AG08396 (cell line): ENCODE results near the gene HEXD.
"Not testable (repeated sequence)": the region's sequence is repeated elsewhere in the genome, so short reads cannot be mapped to it uniquely, and the experiment has no call there.

Experiments used
- DNase-seq: peaks from one replicate; pipeline ENCODE4 v3.0.0; 2012; ENCODE audit warnings: low spot score, mixed read lengths

HEXD gene

GRCh38 chr17:82418001-82418986 is at the start of gene HEXD, which contains the start of gene OGFOD3:
Gene HEXD (plus strand): TSS chr17:82418347. CDS start chr17:82419800, 1,453 bp downstream.
Gene OGFOD3 (minus strand): TSS chr17:82418586. CDS start chr17:82418485, 101 bp downstream.
- DNase-seq, result peak; percentile 100

- no peak for DNase-seq
Observed at GRCh38 chr17:82369211-82369610, 48.9 kb upstream of the HEXD start.

- no peak for DNase-seq
Observed at GRCh38 chr17:82370471-82371332, 47.4 kb upstream of the HEXD start.

- DNase-seq, result no peak
Observed at GRCh38 chr17:82371333-82372248, 46.6 kb upstream of the HEXD start, which contains the start of gene UTS2R. Gene UTS2R (plus strand): TSS chr17:82371765. CDS start chr17:82374325, 2,560 bp downstream.

- DNase-seq, result no peak
Observed at GRCh38 chr17:82372249-82373071, 45.7 kb upstream of the HEXD start.

GRCh38 chr17:82373072-82373452 is 45.1 kb upstream of the HEXD start:
- DNase-seq, result not testable (repeated sequence)

- DNase-seq, result no peak
Observed at GRCh38 chr17:82373731-82374625, 44.2 kb upstream of the HEXD start.

GRCh38 chr17:82374626-82375331 is 43.4 kb upstream of the HEXD start:
- no peak for DNase-seq

GRCh38 chr17:82375359-82376041 is 42.6 kb upstream of the HEXD start:
- no peak for DNase-seq

- DNase-seq, result no peak
Observed at GRCh38 chr17:82376042-82376730, 42.0 kb upstream of the HEXD start.

GRCh38 chr17:82377294-82377693 is 40.9 kb upstream of the HEXD start:
- DNase-seq, result not testable (repeated sequence)

- no peak for DNase-seq
Observed at GRCh38 chr17:82377924-82378740, 40.0 kb upstream of the HEXD start.

- no peak for DNase-seq
Observed at GRCh38 chr17:82378741-82379021, 39.5 kb upstream of the HEXD start.

- DNase-seq, result peak; percentile 65
Observed at GRCh38 chr17:82380860-82381702, 37.1 kb upstream of the HEXD start.

GRCh38 chr17:82381703-82382009 is 36.5 kb upstream of the HEXD start:
- DNase-seq, result not testable (repeated sequence)
